HEK293 (cell line): Measurements from ENCODE around the gene WDR70.
A peak's percentile ranks its signal among the peaks of the same experiment; 100 is the strongest.

Experiments
- CTCF ChIA-PET: fragments of 350-600 bp; formaldehyde crosslinking; extraction: SDS; loops from one replicate; lab custom pipeline; 2021; ENCODE audit warnings: antibody characterized with exemption; lab: Yijun Ruan, JAX
- POLR2A ChIA-PET: fragments of 300-600 bp; formaldehyde crosslinking; extraction: SDS; loops from one replicate; lab custom pipeline; 2020; ENCODE audit warnings: antibody characterized with exemption, inconsistent platforms; lab: Yijun Ruan, JAX
- H3K27ac ChIP-seq: fragments of 200-500 bp; sonication (Bioruptor generic); 2 replicates; pipeline ENCODE4 v1.5.1; 2014; ENCODE audit warnings: low read depth, low read length, control low read depth, inconsistent platforms; ENCODE audit errors: extremely low read depth
- H3K36me3 ChIP-seq, 2 experiments: fragments of 200-500 bp in 1 of 2; sonication (Bioruptor generic) in 1 of 2; 1 replicate in 1 of 2; 2 replicates in 1 of 2; pipeline ENCODE4 v1.5.1; 2014 to 2017; ENCODE audit warnings: inconsistent platforms in 2 of 2, low read length in 2 of 2; ENCODE audit not compliant: control insufficient read depth in 2 of 2, insufficient read depth in 1 of 2
- H3K4me1 ChIP-seq: fragments of 200-500 bp; sonication (Bioruptor generic); 2 replicates; pipeline ENCODE4 v1.5.1; 2014; ENCODE audit warnings: mild to moderate bottlenecking, low read length, inconsistent platforms; ENCODE audit not compliant: control insufficient read depth, insufficient read depth
- H3K4me3 ChIP-seq: 2 replicates; pipeline ENCODE4 v1.5.1; 2011; ENCODE audit warnings: low read depth, mild to moderate bottlenecking, control low read depth, low read length, moderate library complexity
- H3K9me3 ChIP-seq: fragments of 200-500 bp; sonication (Bioruptor generic); 2 replicates; pipeline ENCODE4 v1.5.1; 2014; ENCODE audit warnings: low read depth, low read length, inconsistent platforms; ENCODE audit not compliant: control insufficient read depth, insufficient read depth
- HOXC10 ChIP-seq: sonication (generic); formaldehyde crosslinking; IDR thresholded peaks from 2 replicates; pipeline ENCODE4 v1.8.1; 2023; ENCODE audit warnings: mild to moderate bottlenecking, missing genetic modification reagents
- KLF1 ChIP-seq: fragments of 450-650 bp; formaldehyde crosslinking; IDR thresholded peaks from 2 replicates; pipeline ENCODE4 v1.5.1; 2016; ENCODE audit warnings: missing biosample characterization, missing genetic modification characterization
- KLF10 ChIP-seq: fragments of 450-650 bp; IDR thresholded peaks from 2 replicates; pipeline ENCODE4 v1.5.1; 2018; ENCODE audit warnings: missing biosample characterization, mild to moderate bottlenecking, missing genetic modification characterization
- OSR2 ChIP-seq: fragments of 450-650 bp; formaldehyde crosslinking; IDR thresholded peaks from 2 replicates; pipeline ENCODE4 v1.5.1; 2016; ENCODE audit warnings: missing biosample characterization, missing genetic modification characterization
- PRDM1 ChIP-seq: fragments of 450-650 bp; formaldehyde crosslinking; IDR thresholded peaks from 2 replicates; pipeline ENCODE4; 2016; ENCODE audit warnings: missing biosample characterization, missing genetic modification characterization
- RBAK ChIP-seq: fragments of 450-650 bp; formaldehyde crosslinking; IDR thresholded peaks from 2 replicates; pipeline ENCODE4 v1.5.1; 2016; ENCODE audit warnings: missing biosample characterization, missing genetic modification characterization
- SCRT1 ChIP-seq: fragments of 450-650 bp; formaldehyde crosslinking; IDR thresholded peaks from 2 replicates; pipeline ENCODE4 v1.5.1; 2016; ENCODE audit warnings: missing biosample characterization, missing genetic modification characterization, borderline replicate concordance
- SCRT2 ChIP-seq: fragments of 450-650 bp; formaldehyde crosslinking; IDR thresholded peaks from 2 replicates; pipeline ENCODE4 v1.5.1; 2016; ENCODE audit warnings: missing biosample characterization, missing genetic modification characterization
- SP7 ChIP-seq: fragments of 450-650 bp; formaldehyde crosslinking; IDR thresholded peaks from 2 replicates; pipeline ENCODE4 v1.5.1; 2016; ENCODE audit warnings: missing biosample characterization, missing genetic modification characterization
- ZBTB17 ChIP-seq: fragments of 450-650 bp; formaldehyde crosslinking; IDR thresholded peaks from 2 replicates; pipeline ENCODE4 v1.5.1; 2016; ENCODE audit warnings: missing biosample characterization, missing genetic modification characterization
- ZBTB21 ChIP-seq: fragments of 450-650 bp; formaldehyde crosslinking; IDR thresholded peaks from 2 replicates; pipeline ENCODE4 v1.5.1; 2017; ENCODE audit warnings: missing biosample characterization, missing genetic modification characterization
- ZIC2 ChIP-seq: fragments of 450-650 bp; formaldehyde crosslinking; IDR thresholded peaks from 2 replicates; pipeline ENCODE4 v1.5.1; 2016; ENCODE audit warnings: missing biosample characterization, missing genetic modification characterization
- ZNF169 ChIP-seq: fragments of 450-650 bp; formaldehyde crosslinking; IDR thresholded peaks from 2 replicates; pipeline ENCODE4 v1.5.1; 2016; ENCODE audit warnings: missing biosample characterization, missing genetic modification characterization
- ZNF174 ChIP-seq: fragments of 450-650 bp; formaldehyde crosslinking; IDR thresholded peaks from 2 replicates; pipeline ENCODE4 v1.5.0; 2017; ENCODE audit warnings: missing biosample characterization, mild to moderate bottlenecking, missing genetic modification characterization
- ZNF311 ChIP-seq: fragments of 450-650 bp; formaldehyde crosslinking; IDR thresholded peaks from 2 replicates; pipeline ENCODE4 v1.5.1; 2017; ENCODE audit warnings: missing biosample characterization, missing genetic modification characterization, borderline replicate concordance
- ZNF354C ChIP-seq: fragments of 450-650 bp; formaldehyde crosslinking; IDR thresholded peaks from 2 replicates; pipeline ENCODE4 v1.5.1; 2016; ENCODE audit warnings: missing biosample characterization, missing genetic modification characterization, low read depth, borderline replicate concordance
- ZNF366 ChIP-seq: fragments of 450-650 bp; formaldehyde crosslinking; conservative IDR thresholded peaks from 2 replicates; pipeline ENCODE4 v1.5.1; 2016; ENCODE audit warnings: missing biosample characterization, missing genetic modification characterization
- ZNF394 ChIP-seq: fragments of 450-650 bp; formaldehyde crosslinking; IDR thresholded peaks from 2 replicates; pipeline ENCODE4 v1.5.1; 2016; ENCODE audit warnings: missing biosample characterization, missing genetic modification characterization, mild to moderate bottlenecking, moderate library complexity, borderline replicate concordance
- ZNF416 ChIP-seq: fragments of 450-650 bp; formaldehyde crosslinking; IDR thresholded peaks from 2 replicates; pipeline ENCODE4 v1.5.1; 2016; ENCODE audit warnings: missing biosample characterization, missing genetic modification characterization
- ZNF426 ChIP-seq: fragments of 450-650 bp; formaldehyde crosslinking; IDR thresholded peaks from 2 replicates; pipeline ENCODE4 v1.5.1; 2017; ENCODE audit warnings: missing biosample characterization, missing genetic modification characterization, mild to moderate bottlenecking, inconsistent platforms, moderate library complexity
- ZNF510 ChIP-seq: fragments of 450-650 bp; formaldehyde crosslinking; IDR thresholded peaks from 2 replicates; pipeline ENCODE4 v1.5.1; 2018; ENCODE audit warnings: mild to moderate bottlenecking, missing genetic modification characterization, missing biosample characterization; ENCODE audit not compliant: insufficient replicate concordance
- ZNF555 ChIP-seq: fragments of 450-650 bp; formaldehyde crosslinking; conservative IDR thresholded peaks from 2 replicates; pipeline ENCODE4 v1.5.1; 2017; ENCODE audit warnings: missing biosample characterization, mild to moderate bottlenecking, missing genetic modification characterization, inconsistent platforms
- ZNF561 ChIP-seq: fragments of 450-650 bp; IDR thresholded peaks from 2 replicates; pipeline ENCODE4 v1.5.1; 2018; ENCODE audit warnings: missing biosample characterization, missing genetic modification characterization, borderline replicate concordance
- ZNF600 ChIP-seq: fragments of 450-650 bp; formaldehyde crosslinking; IDR thresholded peaks from 2 replicates; pipeline ENCODE4 v1.5.1; 2016; ENCODE audit warnings: missing biosample characterization, missing genetic modification characterization
- ZNF624 ChIP-seq: fragments of 450-650 bp; formaldehyde crosslinking; IDR thresholded peaks from 2 replicates; pipeline ENCODE4 v1.5.1; 2017; ENCODE audit warnings: missing biosample characterization, missing genetic modification characterization
- ZNF654 ChIP-seq: fragments of 450-650 bp; formaldehyde crosslinking; IDR thresholded peaks from 2 replicates; pipeline ENCODE4 v1.5.1; 2016; ENCODE audit warnings: low read depth, missing biosample characterization, missing genetic modification characterization
- ZNF707 ChIP-seq: fragments of 450-650 bp; formaldehyde crosslinking; IDR thresholded peaks from 2 replicates; pipeline ENCODE4 v1.5.1; 2016; ENCODE audit warnings: missing biosample characterization, missing genetic modification characterization
- ZSCAN30 ChIP-seq: fragments of 450-650 bp; IDR thresholded peaks from 2 replicates; pipeline ENCODE4 v1.5.1; 2018; ENCODE audit warnings: missing biosample characterization, mild to moderate bottlenecking, missing genetic modification characterization, moderate library complexity
- ZXDB ChIP-seq: fragments of 450-650 bp; formaldehyde crosslinking; IDR thresholded peaks from 2 replicates; pipeline ENCODE4 v1.5.1; 2016; ENCODE audit warnings: missing biosample characterization, missing genetic modification characterization
- TF ChIP-seq, protein P1 (sequence below): fragments of 450-650 bp; formaldehyde crosslinking; IDR thresholded peaks from 2 replicates; pipeline ENCODE4 v1.5.1; 2016; ENCODE audit warnings: missing biosample characterization, missing genetic modification characterization
- TF ChIP-seq, protein P2 (sequence below): fragments of 450-650 bp; formaldehyde crosslinking; IDR thresholded peaks from 2 replicates; pipeline ENCODE4 v1.5.1; 2016; ENCODE audit warnings: missing biosample characterization, missing genetic modification characterization
- TF ChIP-seq, protein P3 (sequence below): fragments of 450-650 bp; formaldehyde crosslinking; IDR thresholded peaks from 2 replicates; pipeline ENCODE4 v1.5.1; 2017; ENCODE audit warnings: missing biosample characterization, missing genetic modification characterization

WDR70 gene

DNA sequence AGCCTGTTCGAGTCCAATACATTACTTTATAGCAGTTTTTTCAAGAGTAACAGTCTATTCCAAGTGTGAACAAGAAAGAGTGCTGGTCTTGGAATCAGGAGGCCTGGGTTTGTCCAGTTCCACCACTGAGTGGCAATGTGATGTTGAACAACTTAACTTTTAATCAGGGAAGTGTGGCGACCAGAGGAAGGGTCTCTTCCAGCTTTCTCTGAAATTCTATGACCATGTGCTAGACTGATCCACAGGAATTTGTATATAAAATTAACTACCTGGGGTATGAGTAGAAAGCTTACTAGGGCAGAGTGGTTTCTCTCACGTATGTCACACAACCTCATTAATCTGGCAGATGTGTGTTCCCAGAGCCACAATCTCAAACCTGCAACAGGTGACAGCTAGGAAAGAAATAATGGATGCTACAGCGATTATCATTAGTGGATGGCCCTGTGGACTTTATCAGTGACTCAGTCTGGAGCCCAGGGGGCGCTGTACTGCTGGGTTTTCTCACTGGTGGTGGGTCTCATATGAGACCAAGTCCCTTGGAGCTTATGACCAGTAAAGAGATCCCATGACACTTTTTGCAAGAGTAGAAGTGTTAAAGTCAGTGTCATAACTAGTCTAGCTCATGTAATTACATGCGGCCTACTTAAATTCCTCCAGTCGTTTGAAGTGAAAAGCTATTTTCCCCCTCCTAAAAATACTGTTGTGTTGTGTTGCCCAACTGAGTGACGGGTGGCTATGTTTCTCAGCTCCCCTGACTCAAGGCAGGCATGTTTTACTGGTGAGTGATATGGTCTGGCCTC is 344.2 kb downstream of the WDR70 start:
- TF ChIP-seq SCRT2 (tag by site-specific recombination) (peak; percentile 90), ZNF510 (tag by site-specific recombination) (no peak), ZNF169 (tag by site-specific recombination) (no peak), ZNF354C (no peak), OSR2 (tag by site-specific recombination) (no peak), SP7 (tag by site-specific recombination) (no peak; the same call in 1 of the 2 replicates), ZBTB21 (tag by site-specific recombination) (0 out of 2 replicates have a peak, but pooled peaks have one; percentile 1), ZNF416 (tag by site-specific recombination) (no peak), ZNF555 (tag by site-specific recombination) (no peak), ZNF394 (tag by site-specific recombination) (no peak), ZNF600 (0 out of 2 replicates have a peak, but pooled peaks have one; percentile 1), ZNF707 (tag by site-specific recombination) (no peak), SCRT1 (peak; percentile 49; the same call in 1 of the 2 replicates), KLF10 (tag by site-specific recombination) (no peak), KLF1 (tag by site-specific recombination) (no peak), ZNF654 (peak; percentile 35)
- TF ChIP-seq, protein P1, sequence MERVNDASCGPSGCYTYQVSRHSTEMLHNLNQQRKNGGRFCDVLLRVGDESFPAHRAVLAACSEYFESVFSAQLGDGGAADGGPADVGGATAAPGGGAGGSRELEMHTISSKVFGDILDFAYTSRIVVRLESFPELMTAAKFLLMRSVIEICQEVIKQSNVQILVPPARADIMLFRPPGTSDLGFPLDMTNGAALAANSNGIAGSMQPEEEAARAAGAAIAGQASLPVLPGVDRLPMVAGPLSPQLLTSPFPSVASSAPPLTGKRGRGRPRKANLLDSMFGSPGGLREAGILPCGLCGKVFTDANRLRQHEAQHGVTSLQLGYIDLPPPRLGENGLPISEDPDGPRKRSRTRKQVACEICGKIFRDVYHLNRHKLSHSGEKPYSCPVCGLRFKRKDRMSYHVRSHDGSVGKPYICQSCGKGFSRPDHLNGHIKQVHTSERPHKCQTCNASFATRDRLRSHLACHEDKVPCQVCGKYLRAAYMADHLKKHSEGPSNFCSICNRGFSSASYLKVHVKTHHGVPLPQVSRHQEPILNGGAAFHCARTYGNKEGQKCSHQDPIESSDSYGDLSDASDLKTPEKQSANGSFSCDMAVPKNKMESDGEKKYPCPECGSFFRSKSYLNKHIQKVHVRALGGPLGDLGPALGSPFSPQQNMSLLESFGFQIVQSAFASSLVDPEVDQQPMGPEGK (tag by site-specific recombination) = 0 out of 2 replicates have a peak, but pooled peaks have one; percentile 1
- TF ChIP-seq, protein P2, sequence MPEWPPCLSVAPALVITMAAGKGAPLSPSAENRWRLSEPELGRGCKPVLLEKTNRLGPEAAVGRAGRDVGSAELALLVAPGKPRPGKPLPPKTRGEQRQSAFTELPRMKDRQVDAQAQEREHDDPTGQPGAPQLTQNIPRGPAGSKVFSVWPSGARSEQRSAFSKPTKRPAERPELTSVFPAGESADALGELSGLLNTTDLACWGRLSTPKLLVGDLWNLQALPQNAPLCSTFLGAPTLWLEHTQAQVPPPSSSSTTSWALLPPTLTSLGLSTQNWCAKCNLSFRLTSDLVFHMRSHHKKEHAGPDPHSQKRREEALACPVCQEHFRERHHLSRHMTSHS (tag by site-specific recombination) = no peak
- TF ChIP-seq, protein P3, sequence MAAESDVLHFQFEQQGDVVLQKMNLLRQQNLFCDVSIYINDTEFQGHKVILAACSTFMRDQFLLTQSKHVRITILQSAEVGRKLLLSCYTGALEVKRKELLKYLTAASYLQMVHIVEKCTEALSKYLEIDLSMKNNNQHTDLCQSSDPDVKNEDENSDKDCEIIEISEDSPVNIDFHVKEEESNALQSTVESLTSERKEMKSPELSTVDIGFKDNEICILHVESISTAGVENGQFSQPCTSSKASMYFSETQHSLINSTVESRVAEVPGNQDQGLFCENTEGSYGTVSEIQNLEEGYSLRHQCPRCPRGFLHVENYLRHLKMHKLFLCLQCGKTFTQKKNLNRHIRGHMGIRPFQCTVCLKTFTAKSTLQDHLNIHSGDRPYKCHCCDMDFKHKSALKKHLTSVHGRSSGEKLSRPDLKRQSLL = no peak
- ChIA-PET CTCF (interaction anchor here (0.5 to 9.7 kb wide), 47 partner anchors 9 to 1400 kb away, joined by 3 to 117 read pairs (median 3); no protein-coding TSS in a partner anchor), POLR2A (interaction anchor here (0.6 to 2.7 kb wide), 3 partner anchors 13 to 692 kb away, joined by 3 to 14 read pairs (median 10); no protein-coding TSS in a partner anchor)
- Histone ChIP-seq H3K4me1 (peaks cover 15% of the 10 kb centered on the region), H3K4me3 (no peak overlapping the region), H3K27ac (no peak overlapping the region), H3K36me3 (peaks cover 8 to 12% of the 10 kb centered on the region in 2 experiments), H3K9me3 (no peaks in the 10 kb centered on the region)

DNA sequence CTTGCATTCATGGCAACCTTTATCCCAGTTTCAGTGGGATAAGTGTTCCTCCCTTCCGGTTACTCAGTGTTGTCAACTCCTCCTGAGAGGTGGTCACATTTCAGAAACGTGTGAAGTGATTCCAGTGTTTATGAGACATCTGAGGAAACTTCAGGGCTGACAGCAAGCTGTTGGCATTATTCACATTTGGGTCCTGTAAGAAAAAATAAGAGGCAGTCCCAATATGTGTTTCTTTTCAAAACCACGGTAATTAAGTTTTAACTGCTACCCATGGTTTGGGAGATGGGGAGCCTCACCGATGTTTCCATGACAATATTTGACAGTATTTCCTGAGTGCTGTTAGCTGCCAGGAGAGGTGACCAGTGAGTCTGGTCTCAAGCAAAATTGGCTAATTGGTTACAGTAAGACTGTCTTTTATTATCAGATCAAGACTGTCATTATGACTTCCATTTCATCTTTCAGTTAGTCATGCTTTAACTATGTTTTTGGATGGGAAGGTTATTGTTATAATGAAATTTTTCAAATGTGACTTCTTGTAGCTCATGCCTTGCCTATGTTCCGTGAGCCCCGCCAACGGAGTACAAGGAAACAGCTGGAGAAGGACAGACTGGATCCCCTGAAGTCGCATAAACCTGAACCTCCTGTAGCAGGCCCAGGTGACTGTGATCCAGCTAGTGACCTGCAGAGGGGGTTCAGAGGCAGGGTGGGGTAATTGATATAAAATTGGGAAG is 345.4 kb downstream of the WDR70 start:
- Histone ChIP-seq H3K9me3 (no peaks in the 10 kb centered on the region), H3K27ac (no peak overlapping the region), H3K36me3 (peaks cover 11 to 12% of the 10 kb centered on the region in 2 experiments), H3K4me3 (no peak overlapping the region), H3K4me1 (peaks cover 12% of the 10 kb centered on the region; the same call in 1 of the 2 replicates)
- ChIA-PET POLR2A (interaction anchor here (2.7 kb wide), 1 partner anchor 11 kb away, joined by 10 read pairs; no protein-coding TSS in a partner anchor), CTCF (interaction anchor here (0.7 to 9.7 kb wide), 7 partner anchors 14 to 468 kb away, joined by 4 to 117 read pairs (median 5); no protein-coding TSS in a partner anchor)
- TF ChIP-seq ZSCAN30 (tag by site-specific recombination) = no peak
- no peak for TF ChIP-seq ZNF561 (tag by site-specific recombination)
- TF ChIP-seq ZNF366 = no peak
- TF ChIP-seq ZBTB17 (tag by site-specific recombination) = no peak
- TF ChIP-seq HOXC10 (CRISPR knock-in tag) = no peak
- no peak for TF ChIP-seq ZIC2
- no peak for TF ChIP-seq PRDM1 (tag by site-specific recombination)
- TF ChIP-seq RBAK (tag by site-specific recombination) = no peak
- TF ChIP-seq ZXDB (tag by site-specific recombination) = no peak
- TF ChIP-seq ZNF707 (tag by site-specific recombination) = no peak
- no peak for TF ChIP-seq ZNF311 (tag by site-specific recombination)
- TF ChIP-seq ZNF654 = no peak
- no peak for TF ChIP-seq ZNF174
- no peak for TF ChIP-seq ZNF426 (tag by site-specific recombination)
- TF ChIP-seq ZNF624 (tag by site-specific recombination) = no peak
